GM23248 (cell line): Measurements from ENCODE around the gene BACE2.

Experiments used
- EZH2 ChIP-seq: fragments of 200-600 bp; sonication (generic); IDR thresholded peaks from 2 replicates; pipeline ENCODE4 v1.6.1; 2018; ENCODE audit warnings: antibody characterized with exemption, mild to moderate bottlenecking; ENCODE audit not compliant: insufficient read depth, poor library complexity, severe bottlenecking
- EZH2phosphoT487 ChIP-seq: fragments of 200-600 bp; sonication (generic); IDR thresholded peaks from 2 replicates; pipeline ENCODE4 v1.6.1; 2018; ENCODE audit warnings: antibody characterized with exemption, moderate library complexity, mild to moderate bottlenecking, low read depth; ENCODE audit not compliant: insufficient read depth

DNA sequence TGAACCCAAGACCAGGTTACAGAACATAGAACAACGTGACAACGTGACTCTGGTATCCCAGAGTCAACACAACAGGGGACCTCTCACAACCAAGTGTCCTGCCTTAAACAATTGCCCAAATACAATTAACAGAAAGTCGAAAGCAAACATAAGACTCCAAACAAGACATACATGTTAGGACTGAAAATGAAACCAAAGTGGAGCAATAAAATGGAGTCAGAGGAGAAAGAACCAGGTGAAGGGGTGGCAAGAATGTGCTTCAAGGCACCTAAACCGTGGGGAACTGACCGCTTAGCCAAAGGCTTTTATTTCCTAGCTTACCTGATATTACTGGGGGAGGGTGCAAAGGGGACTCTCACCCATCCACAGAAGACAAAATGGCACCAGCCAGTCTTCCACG is 17.8 kb downstream of the BACE2 start:
- TF ChIP-seq EZH2, result no peak
- TF ChIP-seq EZH2phosphoT487, result no peak
